Measurements from ENCODE around the gene MGST3. TPM values are rescaled to one million over a fixed set of nuclear protein-coding genes. Genes with fewer than 3 reads are reported as not detected.

MGST3 gene
- total RNA-seq, 4 donors from 2014 or later: 111 to 178 (median 135) TPM

- no peaks in the 10 kb centered on the region for H3K9me3 ChIP-seq
- no peaks in the 10 kb centered on the region for H3K36me3 ChIP-seq
- DNase-seq (ENCODE audit: low spot score in 2 of 2): no peak
- H3K27ac ChIP-seq: no peak overlapping the region
- 74% methylated on average over 1 of the region's 1 CpG for WGBS
- TF ChIP-seq POLR2AphosphoS5 (IDR thresholded peaks at IDR 0.05) (no peak), EP300 (IDR thresholded peaks at IDR 0.05) (no peak), POLR2A (IDR thresholded peaks at IDR 0.05) (no peak)
- TF ChIP-seq, protein P1, sequence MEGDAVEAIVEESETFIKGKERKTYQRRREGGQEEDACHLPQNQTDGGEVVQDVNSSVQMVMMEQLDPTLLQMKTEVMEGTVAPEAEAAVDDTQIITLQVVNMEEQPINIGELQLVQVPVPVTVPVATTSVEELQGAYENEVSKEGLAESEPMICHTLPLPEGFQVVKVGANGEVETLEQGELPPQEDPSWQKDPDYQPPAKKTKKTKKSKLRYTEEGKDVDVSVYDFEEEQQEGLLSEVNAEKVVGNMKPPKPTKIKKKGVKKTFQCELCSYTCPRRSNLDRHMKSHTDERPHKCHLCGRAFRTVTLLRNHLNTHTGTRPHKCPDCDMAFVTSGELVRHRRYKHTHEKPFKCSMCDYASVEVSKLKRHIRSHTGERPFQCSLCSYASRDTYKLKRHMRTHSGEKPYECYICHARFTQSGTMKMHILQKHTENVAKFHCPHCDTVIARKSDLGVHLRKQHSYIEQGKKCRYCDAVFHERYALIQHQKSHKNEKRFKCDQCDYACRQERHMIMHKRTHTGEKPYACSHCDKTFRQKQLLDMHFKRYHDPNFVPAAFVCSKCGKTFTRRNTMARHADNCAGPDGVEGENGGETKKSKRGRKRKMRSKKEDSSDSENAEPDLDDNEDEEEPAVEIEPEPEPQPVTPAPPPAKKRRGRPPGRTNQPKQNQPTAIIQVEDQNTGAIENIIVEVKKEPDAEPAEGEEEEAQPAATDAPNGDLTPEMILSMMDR (IDR thresholded peaks at IDR 0.05): no peak
- H3K4me3 ChIP-seq: no peak overlapping the region
- no peaks in the 10 kb centered on the region for H3K27me3 ChIP-seq
- no peaks in the 10 kb centered on the region for H3K4me1 ChIP-seq
Observed at GRCh38 chr1:165619647-165620151, 11.3 kb upstream of the MGST3 start.

GRCh38 chr1:165623624-165624023 lies 7.4 kb upstream of the MGST3 start:
- DNase-seq (ENCODE audit: low spot score in 2 of 2): no peak
- Histone ChIP-seq H3K27me3 (no peaks in the 10 kb centered on the region), H3K4me1 (no peaks in the 10 kb centered on the region), H3K27ac (no peak overlapping the region), H3K4me3 (no peak overlapping the region), H3K36me3 (no peaks in the 10 kb centered on the region), H3K9me3 (no peaks in the 10 kb centered on the region)
- TF ChIP-seq POLR2AphosphoS5 (IDR thresholded peaks at IDR 0.05) (no peak), EP300 (IDR thresholded peaks at IDR 0.05) (no peak), POLR2A (IDR thresholded peaks at IDR 0.05) (no peak)
- TF ChIP-seq, protein P1 (IDR thresholded peaks at IDR 0.05): no peak

DNA sequence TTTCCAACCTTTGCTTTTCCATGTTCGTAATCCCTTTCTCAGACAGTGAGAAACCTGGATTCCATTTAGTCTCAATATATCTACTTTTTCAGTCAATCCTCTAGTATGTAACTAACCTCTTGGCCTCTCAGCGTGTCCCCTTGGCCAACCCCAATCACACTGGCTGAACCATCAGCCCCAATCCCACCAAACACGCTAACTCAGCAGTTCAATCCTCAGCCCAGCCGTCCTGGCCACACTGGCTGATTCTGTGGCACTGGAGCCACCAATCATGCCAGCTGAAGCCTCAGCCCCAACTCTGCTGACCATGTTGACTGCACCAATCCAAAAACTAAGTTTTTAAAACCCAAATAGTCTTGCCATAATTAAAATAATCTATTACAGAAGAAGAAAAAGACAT lies 6.6 kb upstream of the MGST3 start:
- Histone ChIP-seq H3K27me3 (no peaks in the 10 kb centered on the region), H3K36me3 (no peaks in the 10 kb centered on the region), H3K9me3 (no peaks in the 10 kb centered on the region), H3K4me3 (no peak overlapping the region), H3K27ac (no peak overlapping the region), H3K4me1 (peaks cover 3% of the 10 kb centered on the region)
- 89% methylated on average over 4 of the region's 4 CpGs for WGBS
- no peak for DNase-seq (ENCODE audit: low spot score in 2 of 2)
- TF ChIP-seq POLR2AphosphoS5 (IDR thresholded peaks at IDR 0.05) (no peak), POLR2A (IDR thresholded peaks at IDR 0.05) (no peak), EP300 (IDR thresholded peaks at IDR 0.05) (no peak)
- TF ChIP-seq, protein P1 (IDR thresholded peaks at IDR 0.05): no peak

GRCh38 chr1:165628147-165628822 lies 2.7 kb upstream of the MGST3 start:
- Histone ChIP-seq H3K4me1 (peaks cover 29% of the 10 kb centered on the region), H3K9me3 (no peaks in the 10 kb centered on the region), H3K27ac (no peak overlapping the region), H3K27me3 (no peaks in the 10 kb centered on the region), H3K36me3 (no peaks in the 10 kb centered on the region), H3K4me3 (no peak overlapping the region)
- DNase-seq (ENCODE audit: low spot score in 2 of 2): no peak
- TF ChIP-seq EP300 (IDR thresholded peaks at IDR 0.05) (no peak), POLR2A (IDR thresholded peaks at IDR 0.05) (no peak), POLR2AphosphoS5 (IDR thresholded peaks at IDR 0.05) (no peak)
- TF ChIP-seq, protein P1 (IDR thresholded peaks at IDR 0.05): no peak
- WGBS: 85% methylated on average over 6 of the region's 6 CpGs

GRCh38 chr1:165629151-165629550 lies 1.9 kb upstream of the MGST3 start:
- no peaks in the 10 kb centered on the region for H3K9me3 ChIP-seq
- peaks cover 37% of the 10 kb centered on the region for H3K4me1 ChIP-seq
- 66% methylated on average over 3 of the region's 3 CpGs for WGBS
- TF ChIP-seq, protein P1 (IDR thresholded peaks at IDR 0.05): no peak
- TF ChIP-seq EP300 (IDR thresholded peaks at IDR 0.05): no peak
- TF ChIP-seq POLR2AphosphoS5 (IDR thresholded peaks at IDR 0.05): no peak
- TF ChIP-seq POLR2A (IDR thresholded peaks at IDR 0.05): no peak
- no peaks in the 10 kb centered on the region for H3K27me3 ChIP-seq
- H3K27ac ChIP-seq: no peak overlapping the region
- H3K4me3 ChIP-seq: no peak overlapping the region
- no peak for DNase-seq (ENCODE audit: low spot score in 2 of 2)
- no peaks in the 10 kb centered on the region for H3K36me3 ChIP-seq

Measured in suprapubic skin (tissue), 4 donors.